ENCODE measurements around the gene NCMAP.

DNA sequence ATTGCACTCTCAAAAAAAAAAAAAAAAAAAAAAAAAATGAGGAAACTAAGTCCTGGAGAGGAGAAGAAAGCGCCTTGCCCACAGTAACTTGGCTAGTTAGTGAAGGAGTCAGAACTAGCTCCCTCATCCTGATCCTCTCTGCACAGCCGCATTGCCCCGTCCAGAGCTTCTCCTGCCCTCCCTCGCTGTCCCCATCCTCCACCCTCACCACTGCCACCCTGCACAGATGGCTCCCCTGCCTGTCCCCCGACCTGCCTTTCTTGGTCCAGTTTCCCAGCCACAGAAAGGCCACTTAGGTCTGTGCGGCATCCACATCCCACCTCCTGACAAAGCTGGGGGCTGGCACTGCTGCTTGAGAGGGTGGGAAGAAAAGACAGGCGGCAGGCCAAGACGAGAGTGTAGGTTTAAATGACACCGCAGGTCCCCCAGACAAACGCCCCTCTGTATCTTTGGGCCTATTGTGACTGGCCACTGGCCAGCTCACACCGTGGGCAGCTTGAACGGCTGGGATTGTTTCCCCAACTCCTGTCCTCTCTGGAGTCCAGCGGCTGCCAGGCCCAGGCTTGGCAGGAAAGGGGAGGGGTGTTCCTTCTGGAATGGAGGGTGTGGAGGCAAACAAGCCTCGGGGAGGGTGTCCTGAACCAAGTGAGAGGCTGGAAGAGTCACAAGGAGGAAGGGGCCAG lies 20.2 kb downstream of the NCMAP start:
- TF ChIP-seq CTCF (IDR thresholded peaks at IDR 0.05) (no peak), ZFX (IDR thresholded peaks at IDR 0.05; ENCODE audit: borderline replicate concordance) (no peak)
